Skeletal muscle cell (primary cell): ENCODE results near the gene FHOD3.

Source experiments
- DNase-seq: peaks from one replicate; pipeline ENCODE4 v3.0.0-alpha.2; 2010; ENCODE audit warnings: low read depth
- H3K4me3 ChIP-seq: 2 replicates; pipeline ENCODE4 v1.5.1; 2011; ENCODE audit warnings: low read depth, mild to moderate bottlenecking, control low read depth, low read length, moderate library complexity

Gene FHOD3

DNA sequence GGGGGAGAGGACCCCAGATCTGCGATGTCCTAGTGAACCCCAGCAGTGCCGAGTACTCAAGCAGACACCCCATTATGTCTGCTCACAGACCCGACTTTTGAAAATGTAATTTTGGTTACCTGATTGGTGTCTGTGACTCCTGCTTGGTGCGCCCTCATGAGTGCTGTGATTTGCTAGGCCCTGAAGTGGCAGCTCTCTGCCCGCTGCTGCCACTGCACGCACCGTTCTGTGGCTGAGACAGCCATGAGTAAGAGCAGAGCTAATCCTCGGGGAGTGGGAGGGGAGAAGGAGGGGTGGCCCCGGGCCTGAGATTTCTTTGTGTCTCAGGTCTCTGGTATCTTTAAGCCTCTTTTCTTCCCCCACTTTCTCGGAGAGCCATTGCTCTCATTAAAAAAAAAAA is 18.2 kb downstream of the FHOD3 start:
- H3K4me3 ChIP-seq = no peak overlapping the region
- no peak for DNase-seq

DNA sequence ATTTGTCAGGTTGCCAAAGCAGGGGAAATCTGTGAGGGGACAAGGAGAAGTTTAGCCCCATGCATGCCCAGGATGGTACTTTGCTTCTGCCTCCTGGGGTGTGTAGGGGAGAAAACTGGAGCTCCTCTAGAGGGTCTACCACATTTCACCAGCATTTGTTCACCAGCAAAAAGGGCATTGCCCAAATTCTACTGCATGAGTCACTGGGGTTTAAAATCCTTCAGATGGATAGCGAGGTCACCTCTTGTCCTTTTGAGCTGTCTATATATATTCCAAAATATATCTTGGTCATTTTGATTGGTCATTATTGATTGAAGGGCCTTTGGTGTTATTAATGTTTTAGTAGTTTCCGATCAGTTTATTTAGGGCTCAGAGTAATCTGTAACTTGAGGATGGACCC is 18.7 kb downstream of the FHOD3 start:
- no peak for DNase-seq
- H3K4me3 ChIP-seq = no peak overlapping the region

GRCh38 chr18:36321658-36322407 is 24.3 kb downstream of the FHOD3 start:
- no peak for DNase-seq
- no peak overlapping the region for H3K4me3 ChIP-seq

DNA sequence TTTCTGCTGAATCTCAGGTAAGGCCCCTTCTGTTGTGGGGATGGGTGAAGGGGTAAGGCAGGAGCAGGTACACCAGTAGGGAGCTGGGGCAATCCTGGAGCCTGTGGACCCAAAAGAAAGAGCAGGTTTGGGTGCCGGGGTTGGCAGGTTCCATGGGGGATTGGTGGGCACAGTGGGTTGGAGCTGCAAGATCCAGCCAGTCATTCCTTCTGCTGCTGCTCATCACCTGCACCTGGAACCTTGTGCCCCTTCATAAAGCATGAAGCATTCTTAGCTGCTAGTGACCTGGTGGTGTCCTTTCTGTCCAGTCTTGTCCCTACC is 24.9 kb downstream of the FHOD3 start:
- no peak for DNase-seq
- H3K4me3 ChIP-seq = no peak overlapping the region

GRCh38 chr18:36322734-36323133 is 25.2 kb downstream of the FHOD3 start:
- DNase-seq = no peak
- H3K4me3 ChIP-seq = no peak overlapping the region

GRCh38 chr18:36323421-36323820 is 25.9 kb downstream of the FHOD3 start:
- H3K4me3 ChIP-seq = no peak overlapping the region
- no peak for DNase-seq

DNA sequence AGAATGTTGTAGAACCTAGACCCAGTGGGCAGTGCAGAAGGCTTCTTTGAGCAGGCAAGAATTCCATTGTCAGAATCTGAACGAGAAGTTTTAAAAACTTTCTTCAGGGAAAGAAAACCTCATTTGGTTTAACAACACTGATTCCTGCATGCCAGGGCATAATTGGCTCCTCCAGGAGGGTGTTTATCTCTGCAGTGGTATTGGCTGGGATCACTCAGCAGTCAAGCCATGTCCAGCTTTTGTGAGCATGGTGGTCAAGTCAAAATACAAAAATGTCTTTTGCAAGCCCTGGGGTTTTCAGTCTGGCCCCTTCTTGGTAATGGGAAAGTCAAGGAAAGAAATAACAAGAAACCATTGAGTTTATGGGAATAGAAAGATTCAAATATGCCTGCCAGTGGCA is 28.3 kb downstream of the FHOD3 start:
- no peak for DNase-seq

GRCh38 chr18:36326771-36327170 is 29.3 kb downstream of the FHOD3 start:
- H3K4me3 ChIP-seq = no peak overlapping the region
- DNase-seq = no peak

More for the DNA sequence above, 28.3 kb downstream of the FHOD3 start:
- no peak overlapping the region for H3K4me3 ChIP-seq

DNA sequence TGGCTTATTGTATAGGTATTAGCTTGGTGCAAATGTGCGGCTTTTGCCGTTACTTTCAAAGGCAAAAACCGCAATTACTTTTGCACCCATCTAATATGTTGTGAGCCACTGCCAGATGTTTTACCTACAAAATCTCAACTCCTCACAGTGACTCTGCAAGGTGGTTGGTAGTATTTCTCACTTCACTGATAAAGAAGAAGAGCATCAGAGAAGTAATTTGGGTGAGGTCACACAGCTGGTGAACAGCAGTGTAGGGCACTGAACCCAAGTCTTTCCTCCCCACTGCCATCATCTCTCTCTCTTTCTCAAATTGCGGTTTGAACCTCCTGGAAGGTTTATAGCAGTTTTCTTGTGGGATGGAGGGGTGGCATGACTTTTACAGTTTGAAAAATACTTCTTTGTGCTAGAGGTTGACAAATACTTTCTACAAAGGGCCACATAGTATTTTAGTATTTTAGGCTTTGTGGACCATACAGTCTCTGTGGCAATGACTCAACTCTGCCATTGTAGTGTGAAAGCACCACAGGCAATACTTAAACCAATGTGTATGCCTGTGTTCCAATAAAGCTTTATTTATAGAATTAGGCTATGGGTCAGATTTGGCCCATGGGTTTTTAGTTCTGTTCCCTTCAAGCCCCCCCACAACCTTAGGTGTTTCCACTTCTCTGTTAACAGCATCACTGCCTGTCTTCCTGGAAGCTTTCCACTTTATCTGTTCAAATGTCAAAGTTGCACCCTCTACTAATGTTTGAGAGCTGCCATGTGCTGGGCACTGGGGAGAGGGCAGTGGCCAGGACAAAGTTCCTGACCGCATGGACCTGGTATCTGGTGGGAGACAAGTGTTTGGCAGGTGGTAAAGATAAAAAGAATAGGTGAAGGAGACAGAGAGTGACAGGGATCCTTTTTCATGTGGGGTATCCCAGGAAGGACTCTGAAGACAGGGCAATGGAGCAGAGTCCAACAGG is 30.1 kb downstream of the FHOD3 start:
- H3K4me3 ChIP-seq = no peak overlapping the region
- DNase-seq = no peak

GRCh38 chr18:36328385-36328858 is 30.9 kb downstream of the FHOD3 start:
- DNase-seq = no peak
- H3K4me3 ChIP-seq = no peak overlapping the region

DNA sequence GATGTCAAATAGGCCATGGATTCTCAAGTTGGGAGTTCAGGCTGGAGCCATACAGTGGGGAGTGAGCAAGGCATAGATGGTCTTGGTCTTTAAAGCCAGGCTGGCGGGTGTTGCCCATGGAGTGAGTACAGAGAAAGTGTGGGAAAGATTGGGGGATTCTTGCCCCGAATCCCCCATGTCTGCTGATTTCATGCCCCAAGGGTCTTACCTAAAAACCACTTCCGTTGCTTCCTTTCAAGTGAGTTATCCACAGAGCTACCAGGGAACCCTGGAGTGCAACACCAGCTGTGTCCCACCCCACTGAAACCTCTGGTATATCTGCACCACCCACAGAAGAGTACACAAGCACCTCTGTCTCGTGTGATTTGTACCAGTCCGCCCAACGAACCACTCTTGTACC is 31.4 kb downstream of the FHOD3 start:
- no peak for DNase-seq
- H3K4me3 ChIP-seq = no peak overlapping the region

DNA sequence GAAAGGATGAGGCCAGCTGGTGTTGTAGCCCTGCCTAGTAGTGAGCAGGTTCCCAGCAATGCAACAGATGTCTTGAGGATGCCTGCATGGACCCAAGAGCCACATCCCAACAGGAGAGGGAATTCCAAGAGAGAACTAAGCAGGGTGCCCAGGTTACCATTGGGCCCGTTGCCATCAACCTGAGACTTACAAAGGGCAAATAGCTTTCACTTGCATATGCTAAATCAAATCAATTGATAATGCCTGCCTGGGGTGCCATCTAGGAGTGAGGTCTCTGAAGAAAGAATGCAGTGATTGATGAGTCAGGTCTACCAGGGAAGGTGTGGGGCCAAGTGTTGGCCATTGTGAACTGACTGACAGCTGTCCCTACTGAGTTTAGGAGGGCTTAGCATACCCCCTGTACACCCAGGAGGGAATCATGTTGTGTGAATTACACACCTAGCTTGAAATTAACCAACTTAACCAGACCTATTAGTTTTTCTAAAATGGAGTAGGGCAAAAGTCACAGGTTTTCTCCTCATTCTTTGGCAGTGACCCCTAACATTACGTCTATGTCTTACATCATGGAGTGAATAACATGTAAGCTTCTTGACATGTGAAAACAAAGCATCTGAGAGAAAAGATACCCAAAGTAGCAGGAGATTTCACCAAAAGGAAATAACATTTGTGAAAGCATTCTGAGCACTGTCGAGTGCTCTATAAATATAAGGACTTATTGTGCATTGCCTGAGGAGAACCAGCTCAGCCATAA is 32.3 kb downstream of the FHOD3 start:
- no peak overlapping the region for H3K4me3 ChIP-seq
- no peak for DNase-seq

DNA sequence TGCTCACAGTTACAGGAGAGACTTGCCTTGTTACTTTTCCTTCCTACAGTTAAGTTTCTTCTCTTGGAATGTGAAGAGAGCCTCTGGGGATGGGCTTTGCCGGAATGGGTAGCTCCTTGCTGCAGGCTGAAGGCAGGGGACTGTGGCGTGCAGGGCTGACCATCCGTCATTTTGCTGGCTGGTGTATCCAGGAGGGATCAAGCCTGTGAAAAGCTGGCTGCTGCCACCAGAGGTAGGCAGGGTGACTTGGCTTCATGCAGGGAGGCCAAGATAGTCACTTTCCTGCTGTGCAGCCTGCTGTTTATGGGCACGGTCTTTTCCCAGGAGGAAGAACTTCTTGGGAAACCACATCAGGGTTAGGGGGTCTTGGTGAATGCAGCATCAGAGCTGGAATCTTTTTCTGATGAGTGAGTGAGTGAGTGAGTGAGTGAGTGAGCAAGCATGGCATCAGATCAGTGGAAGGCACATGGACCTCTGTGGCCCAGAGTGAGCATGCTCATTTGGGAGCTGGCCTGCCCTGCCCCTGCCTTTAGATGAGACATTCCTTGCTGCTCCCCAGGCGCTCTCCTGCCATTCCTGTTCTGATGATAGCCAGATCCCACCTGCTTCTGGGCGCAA is 33.0 kb downstream of the FHOD3 start:
- H3K4me3 ChIP-seq = no peak overlapping the region
- no peak for DNase-seq

DNA sequence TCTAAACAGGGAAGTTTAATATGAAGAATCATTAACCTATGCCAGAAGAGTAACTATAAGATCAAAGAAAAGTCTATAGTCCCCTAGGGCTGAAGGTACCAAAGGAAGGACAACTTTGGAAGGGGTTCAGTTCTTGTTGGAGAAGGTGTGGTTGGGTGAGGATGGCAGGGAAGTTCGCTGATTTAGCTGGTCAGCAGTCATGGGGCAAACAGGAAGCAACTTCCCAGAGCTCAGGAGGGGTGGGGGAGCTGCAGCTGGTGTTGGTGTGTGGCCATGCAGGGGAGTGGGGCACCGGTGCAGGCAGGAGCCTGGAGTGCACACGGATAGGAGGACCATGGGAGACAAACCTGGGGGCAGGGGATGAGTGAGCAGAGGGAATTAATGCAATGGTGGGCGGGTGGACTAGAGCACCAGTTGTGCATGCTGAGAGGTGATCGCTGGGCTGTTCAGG is 34.0 kb downstream of the FHOD3 start:
- no peak for DNase-seq
- H3K4me3 ChIP-seq = no peak overlapping the region

DNA sequence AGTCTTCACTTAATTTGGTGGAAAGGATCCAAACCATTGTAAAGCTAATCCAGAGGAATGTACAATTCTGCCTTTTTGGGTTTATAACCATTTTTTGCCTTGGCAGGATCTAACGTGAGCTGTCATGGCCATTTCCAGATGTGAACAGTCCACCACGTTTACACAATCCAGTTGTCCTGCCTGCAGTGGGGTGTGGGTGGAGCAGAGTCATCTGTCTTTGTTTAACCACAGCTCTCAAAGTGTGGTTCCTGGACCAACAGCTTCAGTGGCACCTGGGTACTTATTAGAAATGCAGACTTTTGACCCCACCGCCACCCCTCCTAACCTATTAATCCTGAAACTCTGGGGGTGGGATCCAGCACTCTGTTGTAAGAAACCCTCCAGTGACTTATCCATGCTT is 35.9 kb downstream of the FHOD3 start:
- peak; percentile 55 for DNase-seq

DNA sequence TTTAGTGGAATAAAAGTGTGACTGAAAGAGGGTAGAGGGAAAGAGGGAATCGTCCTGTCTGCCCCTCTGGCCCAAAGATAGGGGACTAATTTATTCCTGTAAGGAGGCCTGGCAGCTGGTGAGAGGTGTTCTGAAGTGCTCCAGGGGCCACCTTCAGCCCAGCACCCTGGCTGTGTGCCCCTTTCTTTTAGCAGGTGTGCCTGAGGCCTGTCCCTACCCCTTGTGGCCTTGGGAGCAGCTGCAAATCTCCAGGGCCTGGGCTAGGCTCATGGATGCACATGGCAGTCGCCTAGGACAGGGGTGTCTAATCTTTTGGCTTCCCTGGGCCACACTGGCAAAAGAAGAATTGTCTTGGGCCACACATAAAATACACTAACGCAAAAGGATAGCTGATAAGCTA is 37.3 kb downstream of the FHOD3 start:
- no peak for DNase-seq
- no peak overlapping the region for H3K4me3 ChIP-seq

More for the DNA sequence above, 35.9 kb downstream of the FHOD3 start:
- no peak overlapping the region for H3K4me3 ChIP-seq

DNA sequence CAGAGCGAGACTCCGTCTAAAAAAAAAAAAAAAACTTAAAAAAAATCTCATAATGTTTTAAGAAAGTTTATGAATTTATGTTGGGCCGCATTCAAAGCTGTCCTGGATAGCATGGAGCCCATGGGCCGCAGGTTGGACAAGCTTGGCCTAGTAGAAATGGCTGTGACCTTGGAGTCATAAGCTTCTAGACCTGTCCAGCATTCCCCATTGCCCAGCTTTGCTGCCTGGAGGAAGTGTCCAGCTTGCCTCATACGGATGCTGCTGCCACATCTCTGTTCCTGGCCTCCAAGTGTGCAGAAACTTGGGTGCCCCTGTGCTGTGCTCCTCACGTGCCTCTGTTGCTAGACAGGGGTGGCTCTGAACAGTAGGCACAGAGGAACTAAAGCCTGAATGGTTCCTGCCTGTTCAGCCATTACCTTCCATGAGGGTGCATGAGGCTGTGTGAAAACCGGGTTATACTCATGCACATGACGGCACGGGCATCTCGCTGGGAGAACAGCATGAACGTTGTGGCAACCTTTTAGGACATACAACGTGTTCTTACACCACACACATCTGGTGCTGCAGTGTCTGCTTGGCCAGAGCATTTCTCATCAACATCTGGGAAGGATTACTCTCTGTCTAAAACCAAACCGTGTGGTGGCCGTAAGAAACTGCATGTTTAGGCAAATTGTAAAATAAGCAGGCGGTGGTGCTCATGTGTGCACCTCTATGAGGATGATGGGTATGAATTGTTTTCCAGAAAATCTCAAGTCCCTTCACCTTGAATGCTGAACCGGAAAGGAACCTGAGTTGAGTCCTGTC is 38.2 kb downstream of the FHOD3 start:
- no peak for DNase-seq
- no peak overlapping the region for H3K4me3 ChIP-seq

DNA sequence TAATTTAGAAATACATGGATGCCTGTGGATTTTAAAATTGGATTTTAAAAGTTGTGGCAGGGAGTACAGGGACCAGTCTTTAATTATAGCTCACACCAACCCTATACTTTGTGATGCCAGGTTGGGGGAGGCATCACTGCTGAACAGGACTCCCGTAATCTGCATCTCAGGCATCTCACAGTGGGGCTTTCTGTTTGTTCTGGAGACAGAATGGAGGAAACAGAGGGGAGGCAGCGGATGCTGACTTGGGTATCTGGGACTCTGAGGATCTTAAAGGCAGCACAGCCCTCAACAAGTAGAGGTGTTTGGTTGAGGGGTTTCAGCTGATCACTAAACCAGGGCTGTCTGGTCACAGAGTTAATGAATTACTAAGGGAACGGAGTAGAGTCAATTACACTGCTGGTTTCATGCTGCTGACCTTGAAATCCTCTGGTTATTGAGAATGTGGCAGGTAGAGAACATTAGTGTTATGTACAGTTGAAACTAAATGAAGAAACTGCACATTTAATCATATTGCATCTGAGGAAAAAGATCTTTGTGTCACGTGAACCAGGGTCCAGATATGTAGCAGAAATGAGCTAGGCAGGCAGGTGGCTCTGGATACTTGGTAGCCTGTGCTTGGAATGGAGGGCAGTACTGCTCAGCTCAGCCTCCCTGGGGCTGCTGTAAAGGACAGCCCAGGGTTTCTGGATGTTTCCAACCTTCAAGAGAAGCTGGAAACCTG is 40.3 kb downstream of the FHOD3 start:
- H3K4me3 ChIP-seq = no peak overlapping the region
- DNase-seq = no peak
